NAMALWA (cell line): ENCODE data around the gene PRDM2.

Experiments used
- DNase-seq: peaks from one replicate; pipeline ENCODE4 v3.0.0-alpha.2; 2015; ENCODE audit warnings: low spot score

The PRDM2 gene

DNA sequence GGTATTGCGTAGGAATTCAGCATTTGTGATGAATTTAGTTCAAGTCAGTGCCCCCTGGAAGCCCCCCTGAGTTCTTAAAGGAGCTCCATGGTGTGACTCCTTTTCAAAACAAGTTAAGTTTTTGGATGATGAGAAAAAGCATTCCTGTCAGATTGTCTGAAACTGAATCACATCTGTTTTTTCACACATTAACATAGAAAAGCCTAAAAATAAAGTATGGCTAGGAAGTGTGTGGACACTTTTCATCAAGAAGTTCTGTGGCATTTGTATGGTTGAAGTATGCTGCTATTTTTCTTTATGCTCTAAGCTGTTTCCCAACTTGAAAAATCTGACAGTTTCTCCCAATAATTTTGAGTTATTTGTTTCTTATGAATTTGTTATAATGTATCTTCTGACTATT lies 33.7 kb downstream of the PRDM2 start:
- no peak for DNase-seq

DNA sequence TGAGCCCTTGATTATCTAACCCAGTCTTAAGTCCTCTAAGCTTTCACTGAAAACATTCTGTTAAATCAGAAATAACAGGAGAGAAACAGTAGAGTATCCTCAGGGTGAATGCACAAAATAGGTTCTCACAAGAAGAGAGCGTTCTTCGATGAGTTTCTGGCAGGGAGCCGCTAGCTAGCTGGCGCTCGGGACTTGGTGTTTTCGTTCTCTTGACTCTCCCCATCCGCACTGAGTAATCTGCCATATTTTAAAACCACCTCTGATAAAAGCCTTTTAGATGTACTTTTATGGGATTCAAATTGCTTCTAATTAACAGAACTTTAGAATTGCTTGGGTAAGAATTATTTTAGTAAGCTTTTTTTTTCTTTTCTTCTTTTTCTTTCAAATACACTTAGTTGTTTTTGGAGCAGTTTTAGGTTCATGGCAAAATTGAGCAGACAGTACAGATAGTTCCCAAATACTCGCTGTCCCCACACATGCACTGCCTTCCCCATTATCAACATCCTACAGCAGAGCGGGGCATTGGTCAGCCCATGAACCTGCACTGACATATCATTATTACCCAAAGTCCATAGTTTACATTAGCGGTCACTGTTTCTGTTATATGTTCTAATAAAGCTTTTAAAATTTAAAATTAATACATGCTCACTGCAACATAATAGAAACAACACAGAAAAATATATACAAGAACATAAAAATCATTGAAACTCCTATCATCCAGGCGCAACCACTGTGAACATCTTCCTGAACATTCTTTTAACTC lies 35.4 kb downstream of the PRDM2 start:
- DNase-seq, result no peak

DNA sequence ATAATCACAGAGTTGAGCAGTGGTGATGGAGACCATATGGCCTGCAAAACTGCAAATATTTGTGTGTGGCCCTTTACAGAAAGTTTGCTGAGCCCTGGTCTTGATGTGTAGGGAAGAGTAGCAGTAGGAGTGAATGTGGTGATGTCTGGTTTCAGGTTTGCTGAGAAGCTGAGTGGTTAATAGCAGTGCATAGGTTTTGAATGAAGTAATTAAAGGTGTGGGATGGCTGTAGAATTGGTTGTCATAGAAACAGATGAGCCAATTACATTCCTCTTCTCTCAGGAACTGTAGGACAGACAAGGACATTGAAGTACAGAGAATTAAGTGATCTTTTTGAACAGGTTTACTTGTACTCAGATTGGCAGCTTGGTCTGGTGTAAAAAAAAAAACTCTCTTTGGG lies 37.4 kb downstream of the PRDM2 start:
- no peak for DNase-seq

DNA sequence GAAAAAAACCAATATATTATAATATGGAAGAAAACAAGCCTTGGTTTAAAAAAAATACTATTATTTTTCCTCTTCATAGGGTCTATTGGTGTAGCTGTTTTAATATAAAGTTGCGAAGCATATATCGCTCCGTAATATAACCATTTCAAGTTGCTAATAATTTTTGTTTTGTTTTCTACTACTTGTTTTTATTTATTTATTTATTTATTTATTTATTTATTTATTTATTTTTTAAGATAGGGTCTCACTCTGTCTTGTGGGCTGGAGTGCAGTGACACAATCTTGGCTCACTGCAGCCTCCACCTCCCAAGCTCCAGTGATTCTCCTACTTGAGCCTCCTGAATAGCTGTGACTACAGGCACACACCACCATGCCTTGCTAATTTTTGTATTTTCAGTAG lies 46.4 kb downstream of the PRDM2 start:
- DNase-seq, result no peak

DNA sequence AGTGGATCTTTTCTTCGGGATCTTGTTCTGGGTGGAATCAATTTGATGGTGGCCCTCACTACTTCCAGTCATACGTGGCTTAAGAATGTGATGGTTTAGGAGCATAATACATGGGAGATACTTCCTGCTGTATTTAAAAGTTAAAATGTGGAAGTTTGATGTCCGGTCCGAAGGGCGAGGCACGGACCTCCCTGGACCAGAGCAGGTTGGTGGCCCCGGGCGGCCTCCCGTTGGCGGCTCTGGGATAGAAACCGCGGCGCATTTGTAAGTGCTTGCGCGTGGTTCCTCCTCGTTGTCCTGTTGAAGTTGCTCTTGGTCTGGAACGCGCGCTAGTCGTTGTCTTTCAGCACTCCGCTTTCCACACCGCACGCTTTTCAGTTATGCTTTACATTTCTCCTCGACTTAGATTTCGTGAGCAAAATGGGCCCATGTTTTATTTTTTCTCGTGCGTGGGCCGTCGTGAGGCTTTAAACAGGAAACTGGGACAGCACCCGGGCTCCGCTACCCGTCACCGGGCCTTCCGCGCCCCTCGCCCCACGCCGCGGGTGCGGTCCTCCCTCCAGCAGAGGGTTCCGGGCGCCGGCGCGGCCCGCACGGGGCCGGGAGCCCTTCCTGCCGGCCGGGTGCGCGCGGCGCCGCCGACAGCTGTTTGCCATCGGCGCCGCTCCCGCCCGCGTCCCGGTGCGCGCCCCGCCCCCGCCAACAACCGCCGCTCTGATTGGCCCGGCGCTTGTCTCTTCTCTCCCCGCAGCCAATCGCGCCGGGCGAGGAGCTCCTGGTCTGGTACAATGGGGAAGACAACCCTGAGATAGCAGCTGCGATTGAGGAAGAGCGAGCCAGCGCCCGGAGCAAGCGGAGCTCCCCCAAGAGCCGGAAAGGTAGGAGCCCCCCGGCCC lies 48.9 kb downstream of the PRDM2 start:
- peak; percentile 99 for DNase-seq

DNA sequence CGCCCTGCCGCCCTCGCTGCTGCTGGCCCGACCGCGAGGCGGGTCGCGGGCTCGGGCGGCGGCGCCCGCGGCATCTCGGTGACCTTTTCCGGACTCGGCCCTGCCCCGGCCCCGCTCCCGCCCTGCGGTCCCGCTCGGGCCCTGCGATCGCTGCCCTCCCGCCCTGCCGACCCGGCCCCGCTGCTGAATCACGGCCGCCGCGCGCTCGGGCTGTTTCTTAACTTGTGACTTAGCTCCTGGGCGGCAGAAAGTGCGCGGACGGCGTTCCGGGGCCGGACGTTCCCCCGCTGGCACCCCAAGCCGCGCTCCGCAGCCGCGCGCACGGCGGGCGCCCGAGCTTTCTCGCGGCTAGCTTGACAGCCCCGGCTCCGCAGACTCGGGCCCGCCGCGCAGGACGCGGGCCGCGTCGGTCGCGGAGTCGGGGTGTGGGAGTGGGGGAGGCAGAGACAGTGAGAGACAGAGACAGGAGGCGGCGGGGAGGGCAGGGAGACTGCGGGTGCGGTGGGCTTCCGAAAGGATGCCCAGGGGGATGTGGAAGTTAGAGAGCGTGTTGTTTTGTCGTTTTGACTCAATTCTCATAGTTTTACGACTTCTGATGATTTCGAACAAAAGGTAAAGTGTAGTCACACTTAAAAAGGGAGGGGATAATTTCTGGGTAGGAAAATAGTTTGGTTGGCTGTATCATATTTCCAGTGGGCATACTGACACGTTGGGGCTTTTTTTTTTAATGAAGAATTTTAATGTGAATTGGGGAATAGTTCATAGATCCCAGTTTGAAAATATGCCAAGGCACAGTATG lies 49.8 kb downstream of the PRDM2 start:
- DNase-seq, result peak; percentile 62

DNA sequence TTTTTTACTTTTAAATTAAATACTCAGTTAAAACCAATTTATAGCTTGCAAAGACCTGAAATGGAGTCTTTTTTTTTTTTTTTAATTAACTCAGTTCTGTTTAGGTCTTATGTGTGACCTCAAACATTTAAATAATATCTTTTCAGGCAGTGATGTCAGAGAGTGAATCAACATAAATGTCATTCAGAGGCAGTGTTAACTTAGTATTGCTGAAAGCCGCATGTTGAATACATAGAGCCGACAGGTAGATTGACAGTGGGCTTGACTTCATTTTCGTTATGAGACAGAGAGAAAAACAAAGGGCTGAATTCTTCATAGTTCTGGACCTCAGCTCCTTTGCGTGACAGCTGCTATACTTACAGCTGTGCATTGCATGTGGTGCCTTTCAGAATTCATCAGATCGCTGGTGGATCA lies 51.5 kb downstream of the PRDM2 start:
- DNase-seq, result peak; percentile 43

DNA sequence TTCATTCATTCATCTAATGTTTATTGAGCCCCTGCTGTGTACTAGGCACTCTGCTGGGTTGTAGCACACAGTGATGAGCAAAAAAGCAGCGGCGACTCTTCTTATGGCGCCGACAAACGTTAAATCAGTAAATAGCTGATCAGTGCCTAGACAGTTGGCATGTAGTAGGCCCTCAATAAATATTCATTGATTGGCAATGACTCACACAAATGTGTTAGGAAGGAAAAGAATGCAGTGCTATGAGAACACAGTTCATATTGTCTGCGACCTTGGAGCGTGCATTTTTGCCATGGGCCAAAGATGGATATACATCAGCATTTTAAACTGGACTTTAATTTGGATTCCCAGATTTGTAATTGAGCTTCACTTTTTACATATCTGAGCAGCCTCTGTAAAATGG lies 52.0 kb downstream of the PRDM2 start:
- no peak for DNase-seq

DNA sequence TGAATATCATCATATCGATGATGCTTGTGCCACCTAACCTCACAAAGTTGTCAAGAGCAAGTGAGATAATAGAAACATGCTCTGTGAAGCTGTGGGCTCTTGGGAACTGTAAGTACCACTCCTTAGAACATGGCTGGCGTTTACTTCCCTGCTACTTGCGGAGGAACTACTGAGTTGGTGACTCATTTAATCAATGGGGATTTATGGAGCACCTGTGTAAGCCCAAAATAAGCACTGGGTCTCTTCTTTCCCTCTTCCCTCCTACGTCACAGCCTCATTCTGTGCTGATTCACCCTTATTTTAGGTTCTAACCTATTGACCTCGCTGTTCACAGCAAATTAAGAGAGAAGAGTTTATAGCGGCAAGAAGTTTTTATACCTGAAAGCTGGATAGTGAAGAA lies 52.9 kb downstream of the PRDM2 start:
- no peak for DNase-seq

DNA sequence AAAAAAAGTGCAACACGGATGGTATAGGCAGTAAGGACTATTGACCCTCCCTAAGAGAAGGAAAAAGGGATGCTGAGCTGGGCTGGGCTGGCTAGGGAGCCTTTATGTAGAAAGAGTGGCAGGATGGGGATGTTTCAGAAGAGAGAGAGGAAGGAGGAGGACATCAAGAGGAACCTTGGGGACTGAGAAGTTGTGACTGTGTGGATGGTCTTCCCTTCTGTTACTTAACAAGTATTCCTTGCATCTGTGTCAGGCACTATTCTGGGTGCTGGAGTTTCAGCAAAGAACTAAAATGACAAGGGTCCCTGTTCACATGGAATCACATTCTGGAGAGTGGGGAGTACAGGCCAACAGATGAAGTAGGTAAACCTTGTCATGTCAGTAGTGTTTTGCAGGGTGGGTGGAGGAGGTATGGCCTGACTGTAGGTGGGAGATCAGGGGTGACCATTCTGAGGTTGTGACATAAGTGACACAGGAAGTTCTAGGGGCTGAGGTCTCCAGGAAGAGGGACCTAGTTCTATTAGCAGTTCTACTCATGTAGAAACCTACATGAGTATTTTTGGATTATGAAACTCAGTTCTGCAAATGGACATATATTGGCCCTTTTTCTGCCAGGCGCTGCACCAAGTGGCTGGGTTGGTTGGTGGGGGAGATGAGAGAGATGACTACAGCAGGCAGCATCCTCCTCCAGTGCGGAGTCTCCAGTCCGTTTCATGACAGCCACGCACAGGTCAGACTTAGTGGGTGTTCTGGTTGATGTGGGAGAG lies 53.8 kb downstream of the PRDM2 start:
- peak; percentile 53 for DNase-seq

DNA sequence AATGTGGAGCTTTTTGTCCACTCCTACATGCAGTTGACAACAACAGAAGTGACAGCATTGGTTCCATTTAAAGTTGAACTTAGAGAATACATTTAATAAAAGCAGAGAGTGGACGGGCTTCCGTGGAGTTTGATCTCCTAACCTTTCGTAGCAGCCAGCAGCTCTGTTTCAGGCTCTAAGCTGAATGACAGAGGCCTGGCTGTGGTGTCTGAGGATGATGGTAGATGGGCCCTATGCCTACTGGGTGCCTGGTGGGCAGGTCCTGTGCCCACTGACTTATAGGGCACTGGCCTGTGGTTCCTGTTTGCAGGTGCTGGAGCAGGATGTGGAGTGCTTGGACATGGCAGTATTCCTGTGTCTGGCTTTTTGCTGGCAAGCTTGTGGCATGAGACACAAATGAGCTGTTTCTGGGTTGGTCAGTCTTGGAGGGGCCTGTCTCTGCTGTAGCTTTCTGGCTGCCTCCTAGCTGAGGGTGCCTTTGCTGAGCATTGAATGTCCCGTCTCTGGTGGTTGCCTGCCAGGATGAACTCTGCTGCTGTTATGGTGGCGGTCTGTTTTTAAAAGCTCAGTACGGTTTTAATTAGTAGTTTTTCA lies 54.6 kb downstream of the PRDM2 start:
- no peak for DNase-seq

DNA sequence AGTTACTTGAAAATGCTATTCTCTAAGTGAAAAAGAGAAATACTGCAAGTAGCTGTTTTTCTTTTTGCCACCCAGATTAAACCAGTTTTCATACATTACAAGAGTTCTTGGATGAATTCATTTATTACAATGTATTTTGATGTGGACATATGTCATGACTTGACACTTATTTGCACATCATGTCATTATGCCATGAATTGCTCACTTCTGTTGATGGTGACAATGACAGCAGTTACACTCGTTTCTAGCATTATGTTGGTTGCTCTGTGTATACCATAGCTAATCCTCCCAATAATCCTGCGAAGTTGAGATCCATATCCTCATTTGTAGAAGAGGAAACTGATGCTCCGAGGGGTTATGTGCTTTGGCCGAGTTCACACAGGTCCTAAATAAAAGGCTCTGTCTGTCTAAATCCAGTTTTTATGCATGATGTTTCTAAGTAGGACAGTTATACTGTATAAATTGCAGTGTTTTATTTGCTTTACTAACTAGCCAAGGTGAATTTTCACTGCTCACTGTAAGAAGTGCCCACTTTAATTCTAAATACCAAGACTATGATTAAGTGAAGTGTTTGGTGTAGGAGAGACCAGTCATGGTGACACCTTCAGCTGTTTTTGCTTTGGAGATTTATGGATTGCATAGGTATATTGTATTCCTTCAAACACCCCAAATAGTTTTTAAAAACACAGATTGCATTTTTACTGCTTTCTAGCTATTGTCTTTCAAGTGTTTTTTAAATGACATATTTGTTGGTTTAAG lies 56.7 kb downstream of the PRDM2 start:
- DNase-seq, result no peak

DNA sequence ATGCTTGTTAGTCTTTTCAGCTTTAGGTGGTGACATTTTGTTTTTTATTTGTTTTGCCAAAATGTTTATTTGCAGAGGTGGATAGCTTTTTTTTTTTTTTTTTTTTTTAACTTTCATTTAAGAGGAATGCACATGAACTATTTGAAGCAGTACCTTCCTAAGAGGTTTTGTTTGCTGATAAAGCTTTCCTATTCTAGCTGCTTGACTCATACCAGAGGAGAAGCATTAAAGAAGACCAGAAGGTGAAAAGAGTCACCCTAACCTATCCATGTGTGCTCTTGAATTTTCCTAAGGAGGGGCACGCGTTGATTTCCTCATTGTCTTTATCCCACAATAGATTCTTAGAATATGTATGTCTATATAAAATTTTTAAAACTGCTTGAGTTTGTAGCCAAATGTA lies 57.7 kb downstream of the PRDM2 start:
- DNase-seq, result no peak

DNA sequence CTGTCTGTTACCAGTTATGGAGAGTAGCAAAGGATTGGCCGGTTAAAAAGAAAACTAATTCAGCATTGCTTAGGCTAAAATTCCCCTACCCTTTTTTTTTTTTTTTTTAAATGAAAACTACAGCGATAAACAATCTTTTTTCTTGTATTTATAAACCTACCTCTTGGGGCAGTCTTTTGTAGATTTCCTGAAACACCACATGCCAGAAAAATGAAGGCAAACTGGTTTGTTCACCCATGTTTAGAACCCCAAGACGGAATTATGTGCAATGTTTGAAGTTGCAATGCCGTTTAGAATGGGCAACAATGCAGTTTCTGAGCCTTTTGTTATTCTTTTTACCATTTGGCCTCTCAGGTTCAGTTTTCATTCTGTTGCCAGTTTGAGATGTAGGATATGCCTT lies 59.1 kb downstream of the PRDM2 start:
- DNase-seq, result no peak

DNA sequence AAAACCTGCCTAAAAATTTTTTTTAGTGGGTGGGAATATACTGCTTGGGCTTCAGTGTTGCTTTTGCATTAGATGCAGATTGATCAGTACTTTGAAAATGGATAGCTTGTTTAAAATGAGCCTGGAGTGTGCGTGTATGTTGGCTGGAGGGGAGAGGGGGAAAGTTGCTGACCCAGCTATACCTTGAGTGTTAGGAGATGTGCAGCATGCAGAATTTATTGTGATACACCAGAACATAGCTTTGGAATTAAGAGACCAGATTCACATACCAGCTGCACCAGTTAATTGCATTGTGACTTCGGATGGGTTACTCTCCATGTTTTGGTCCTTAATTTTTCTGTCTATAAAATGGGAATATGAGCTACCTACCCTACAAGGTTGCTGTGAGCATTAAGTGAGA lies 60.4 kb downstream of the PRDM2 start:
- no peak for DNase-seq

DNA sequence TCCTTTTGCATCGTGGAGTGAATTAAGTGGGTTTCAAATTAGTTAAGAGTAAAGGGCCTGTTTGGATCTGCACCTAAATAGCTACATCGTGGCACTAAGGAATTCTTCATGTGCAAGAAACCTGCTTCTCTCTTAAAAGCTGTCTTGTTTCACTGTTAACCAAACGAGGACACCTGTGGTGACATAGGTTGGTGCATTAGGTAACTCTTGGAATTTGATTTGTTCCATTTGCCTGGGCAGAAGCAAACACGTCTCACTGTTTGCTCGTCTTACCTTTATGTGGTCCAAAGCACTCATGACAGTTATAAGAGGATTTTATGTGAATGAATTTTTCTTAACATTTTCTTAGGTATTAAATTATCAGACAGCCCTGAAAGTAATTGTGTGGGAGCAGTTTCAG lies 60.9 kb downstream of the PRDM2 start:
- no peak for DNase-seq

DNA sequence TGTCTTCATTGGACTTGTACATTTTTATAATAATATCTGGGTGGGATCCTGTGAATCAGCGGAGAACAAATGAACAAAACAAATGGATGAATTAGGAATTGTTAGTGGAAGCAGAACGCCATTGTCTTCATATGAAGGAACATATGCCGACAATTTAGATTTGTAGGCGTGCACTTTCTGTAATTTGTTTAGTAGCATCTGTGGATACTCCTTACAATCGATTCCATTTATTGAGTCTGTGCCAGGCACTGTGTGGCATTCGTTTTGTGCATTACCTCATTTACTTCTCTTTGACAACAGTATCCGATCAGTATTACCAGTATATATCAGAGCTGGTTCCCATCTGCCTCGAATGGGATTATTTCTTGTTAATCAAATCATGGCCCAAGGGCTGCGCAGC lies 61.9 kb downstream of the PRDM2 start:
- no peak for DNase-seq

DNA sequence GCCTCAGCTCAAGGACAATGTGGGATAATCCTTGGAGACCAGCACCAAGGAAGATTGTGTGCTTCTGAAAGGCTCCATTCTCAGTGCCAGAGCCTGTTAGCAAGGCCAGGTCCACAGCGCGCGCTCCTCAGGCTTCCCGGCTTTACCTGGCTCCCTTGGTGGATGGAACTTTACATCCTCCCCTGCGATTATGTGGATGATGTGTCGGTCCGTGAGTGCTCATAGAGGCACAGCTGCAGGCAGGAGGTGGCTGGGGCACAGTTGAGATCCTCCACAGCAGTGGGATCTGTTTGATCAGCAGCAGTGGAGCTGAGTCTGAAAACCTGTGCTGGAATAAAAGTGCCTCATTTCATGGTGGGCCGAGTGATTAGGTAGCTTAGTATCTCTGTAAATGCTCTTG lies 62.7 kb downstream of the PRDM2 start:
- peak; percentile 40 for DNase-seq

DNA sequence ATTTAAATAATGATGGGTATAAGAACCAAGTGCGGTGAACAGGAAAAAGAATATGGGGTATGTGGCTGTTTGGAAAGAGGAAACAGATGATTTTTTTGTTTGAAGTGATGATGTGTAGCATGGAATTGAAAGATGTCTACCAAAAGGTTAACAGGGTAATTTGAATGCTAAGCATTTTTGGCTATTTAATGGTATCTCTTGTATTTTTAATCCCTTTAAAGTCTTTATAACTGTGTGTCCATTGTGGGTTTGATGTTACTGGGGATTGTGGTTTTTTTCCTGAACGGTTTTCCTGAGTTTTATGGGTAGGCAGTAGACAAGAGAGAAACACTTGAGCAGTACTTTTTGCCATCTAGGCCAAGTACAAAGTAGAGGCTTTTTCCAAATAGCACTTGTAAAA lies 63.2 kb downstream of the PRDM2 start:
- DNase-seq, result no peak

DNA sequence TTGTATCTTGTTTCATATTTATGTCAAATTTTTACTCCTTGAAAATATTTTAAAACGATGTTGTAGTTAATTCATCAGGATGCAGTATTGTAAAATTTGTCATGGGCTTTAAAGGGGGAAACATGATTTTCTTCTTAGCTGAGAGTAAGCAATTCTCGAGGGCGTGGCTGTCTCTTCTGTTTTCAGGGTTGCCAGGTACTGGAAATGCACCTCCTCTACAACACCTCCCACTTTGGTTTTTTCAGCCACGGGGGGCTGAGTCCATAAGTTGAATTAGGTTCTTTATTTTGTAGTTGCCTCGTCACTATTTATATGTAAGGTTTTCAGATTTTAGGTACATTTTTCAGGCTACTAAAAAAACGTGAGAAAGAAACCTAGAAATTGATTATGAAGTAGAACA lies 64.0 kb downstream of the PRDM2 start:
- peak; percentile 58 for DNase-seq
